SH-SY5Y (cell line): Measurements from ENCODE around the gene ATE1.

ENCODE experiments used
- GATA2 ChIP-seq: IDR thresholded peaks from 2 replicates; pipeline ENCODE4 v1.6.1; 2011; ENCODE audit warnings: mild to moderate bottlenecking, low read depth, low read length
- GATA3 ChIP-seq: IDR thresholded peaks from 2 replicates; pipeline ENCODE4 v1.6.1; 2011; ENCODE audit warnings: low read depth, mild to moderate bottlenecking, low read length, moderate library complexity

- peak; percentile 87 for TF ChIP-seq GATA2
- 0 out of 2 replicates have a peak, but pooled peaks have one; percentile 44 for TF ChIP-seq GATA3
These were observed 7.9 kb upstream of the ATE1 start for GRCh38 chr10:121935702-121936101.
